Measurements from ENCODE around the gene SYS1.

SYS1 gene

GRCh38 chr20:45362804-45363610 is at the start of gene SYS1:
Gene SYS1, plus strand, starts transcription at chr20:45363156. Its CDS starts 376 bp downstream, at chr20:45363532.
- peak; percentile 99 for DNase-seq (ENCODE audit: low read depth)

GRCh38 chr20:45313943-45314342 is 49.0 kb upstream of the SYS1 start:
- H3K9me3 ChIP-seq (ENCODE audit: control insufficient read depth, low read length) = no peaks in the 10 kb centered on the region
- no peak overlapping the region for H3K9ac ChIP-seq (ENCODE audit: low read length)
- DNase-seq (ENCODE audit: low read depth) = no peak
- no peak overlapping the region for H3K4me3 ChIP-seq (ENCODE audit: low read length)
- no peaks in the 10 kb centered on the region for H3K4me1 ChIP-seq (ENCODE audit: control insufficient read depth, insufficient read depth, low read length)
- H3K36me3 ChIP-seq (ENCODE audit: control insufficient read depth, insufficient read depth, low read length, severe bottlenecking) = no peaks in the 10 kb centered on the region
- H3K27me3 ChIP-seq (replicated peaks; ENCODE audit: control insufficient read depth, insufficient read depth, low read length) = peaks cover 47% of the 10 kb centered on the region

More at GRCh38 chr20:45362804-45363610, at the start of gene SYS1:
- Histone ChIP-seq H3K9me3 (ENCODE audit: control insufficient read depth, low read length) (no peaks in the 10 kb centered on the region), H3K9ac (ENCODE audit: low read length) (peak within 1 kb of the TSS; percentile 99), H3K4me1 (ENCODE audit: control insufficient read depth, insufficient read depth, low read length) (peaks cover 39% of the 10 kb centered on the region), H3K27me3 (replicated peaks; ENCODE audit: control insufficient read depth, insufficient read depth, low read length) (no peaks in the 10 kb centered on the region), H3K4me3 (ENCODE audit: low read length) (peak within 1 kb of the TSS; percentile 94), H3K36me3 (ENCODE audit: control insufficient read depth, insufficient read depth, low read length, severe bottlenecking) (peaks cover 25% of the 10 kb centered on the region)

GRCh38 chr20:45315672-45316071 is 47.3 kb upstream of the SYS1 start:
- no peak for DNase-seq (ENCODE audit: low read depth)
- Histone ChIP-seq H3K27me3 (replicated peaks; ENCODE audit: control insufficient read depth, insufficient read depth, low read length) (peaks cover 45% of the 10 kb centered on the region), H3K4me1 (ENCODE audit: control insufficient read depth, insufficient read depth, low read length) (no peaks in the 10 kb centered on the region), H3K4me3 (ENCODE audit: low read length) (no peak overlapping the region), H3K9ac (ENCODE audit: low read length) (no peak overlapping the region), H3K36me3 (ENCODE audit: control insufficient read depth, insufficient read depth, low read length, severe bottlenecking) (no peaks in the 10 kb centered on the region), H3K9me3 (ENCODE audit: control insufficient read depth, low read length) (no peaks in the 10 kb centered on the region)

GRCh38 chr20:45316150-45317080 is 46.5 kb upstream of the SYS1 start:
- Histone ChIP-seq H3K27me3 (replicated peaks; ENCODE audit: control insufficient read depth, insufficient read depth, low read length) (peaks cover 38% of the 10 kb centered on the region), H3K4me3 (ENCODE audit: low read length) (no peak overlapping the region), H3K36me3 (ENCODE audit: control insufficient read depth, insufficient read depth, low read length, severe bottlenecking) (no peaks in the 10 kb centered on the region), H3K4me1 (ENCODE audit: control insufficient read depth, insufficient read depth, low read length) (no peaks in the 10 kb centered on the region), H3K9ac (ENCODE audit: low read length) (no peak overlapping the region), H3K9me3 (ENCODE audit: control insufficient read depth, low read length) (no peaks in the 10 kb centered on the region)
- DNase-seq (ENCODE audit: low read depth) = no peak

- Histone ChIP-seq H3K4me3 (ENCODE audit: low read length) (no peak overlapping the region), H3K9me3 (ENCODE audit: control insufficient read depth, low read length) (no peaks in the 10 kb centered on the region), H3K27me3 (replicated peaks; ENCODE audit: control insufficient read depth, insufficient read depth, low read length) (peaks cover 32% of the 10 kb centered on the region), H3K4me1 (ENCODE audit: control insufficient read depth, insufficient read depth, low read length) (no peaks in the 10 kb centered on the region), H3K9ac (ENCODE audit: low read length) (no peak overlapping the region), H3K36me3 (ENCODE audit: control insufficient read depth, insufficient read depth, low read length, severe bottlenecking) (no peaks in the 10 kb centered on the region)
- no peak for DNase-seq (ENCODE audit: low read depth)
Observed at GRCh38 chr20:45317826-45318225, 45.1 kb upstream of the SYS1 start.

GRCh38 chr20:45318386-45318939 is 44.5 kb upstream of the SYS1 start:
- Histone ChIP-seq H3K27me3 (replicated peaks; ENCODE audit: control insufficient read depth, insufficient read depth, low read length) (peaks cover 27% of the 10 kb centered on the region), H3K4me3 (ENCODE audit: low read length) (no peak overlapping the region), H3K4me1 (ENCODE audit: control insufficient read depth, insufficient read depth, low read length) (no peaks in the 10 kb centered on the region), H3K9me3 (ENCODE audit: control insufficient read depth, low read length) (no peaks in the 10 kb centered on the region), H3K9ac (ENCODE audit: low read length) (no peak overlapping the region), H3K36me3 (ENCODE audit: control insufficient read depth, insufficient read depth, low read length, severe bottlenecking) (no peaks in the 10 kb centered on the region)
- no peak for DNase-seq (ENCODE audit: low read depth)

- H3K9me3 ChIP-seq (ENCODE audit: control insufficient read depth, low read length) = no peaks in the 10 kb centered on the region
- H3K36me3 ChIP-seq (ENCODE audit: control insufficient read depth, insufficient read depth, low read length, severe bottlenecking) = no peaks in the 10 kb centered on the region
- H3K4me1 ChIP-seq (ENCODE audit: control insufficient read depth, insufficient read depth, low read length) = no peaks in the 10 kb centered on the region
- no peak overlapping the region for H3K9ac ChIP-seq (ENCODE audit: low read length)
- H3K4me3 ChIP-seq (ENCODE audit: low read length) = no peak overlapping the region
- peaks cover 22% of the 10 kb centered on the region for H3K27me3 ChIP-seq (replicated peaks; ENCODE audit: control insufficient read depth, insufficient read depth, low read length)
- no peak for DNase-seq (ENCODE audit: low read depth)
Observed at GRCh38 chr20:45318948-45319347, 44.0 kb upstream of the SYS1 start.

GRCh38 chr20:45320948-45321595 is 41.9 kb upstream of the SYS1 start:
- DNase-seq (ENCODE audit: low read depth) = no peak
- Histone ChIP-seq H3K4me1 (ENCODE audit: control insufficient read depth, insufficient read depth, low read length) (no peaks in the 10 kb centered on the region), H3K27me3 (replicated peaks; ENCODE audit: control insufficient read depth, insufficient read depth, low read length) (peaks cover 16% of the 10 kb centered on the region), H3K9me3 (ENCODE audit: control insufficient read depth, low read length) (no peaks in the 10 kb centered on the region), H3K36me3 (ENCODE audit: control insufficient read depth, insufficient read depth, low read length, severe bottlenecking) (peaks cover 17% of the 10 kb centered on the region), H3K4me3 (ENCODE audit: low read length) (no peak overlapping the region), H3K9ac (ENCODE audit: low read length) (no peak overlapping the region)

GRCh38 chr20:45322952-45323383 is 40.0 kb upstream of the SYS1 start:
- H3K4me1 ChIP-seq (ENCODE audit: control insufficient read depth, insufficient read depth, low read length) = no peaks in the 10 kb centered on the region
- H3K9ac ChIP-seq (ENCODE audit: low read length) = no peak overlapping the region
- DNase-seq (ENCODE audit: low read depth) = no peak
- H3K36me3 ChIP-seq (ENCODE audit: control insufficient read depth, insufficient read depth, low read length, severe bottlenecking) = peaks cover 34% of the 10 kb centered on the region
- no peaks in the 10 kb centered on the region for H3K27me3 ChIP-seq (replicated peaks; ENCODE audit: control insufficient read depth, insufficient read depth, low read length)
- H3K9me3 ChIP-seq (ENCODE audit: control insufficient read depth, low read length) = no peaks in the 10 kb centered on the region
- H3K4me3 ChIP-seq (ENCODE audit: low read length) = no peak overlapping the region

- no peaks in the 10 kb centered on the region for H3K27me3 ChIP-seq (replicated peaks; ENCODE audit: control insufficient read depth, insufficient read depth, low read length)
- no peak overlapping the region for H3K4me3 ChIP-seq (ENCODE audit: low read length)
- peaks cover 42% of the 10 kb centered on the region for H3K36me3 ChIP-seq (ENCODE audit: control insufficient read depth, insufficient read depth, low read length, severe bottlenecking)
- H3K9me3 ChIP-seq (ENCODE audit: control insufficient read depth, low read length) = no peaks in the 10 kb centered on the region
- H3K4me1 ChIP-seq (ENCODE audit: control insufficient read depth, insufficient read depth, low read length) = no peaks in the 10 kb centered on the region
- no peak overlapping the region for H3K9ac ChIP-seq (ENCODE audit: low read length)
- DNase-seq (ENCODE audit: low read depth) = no peak
Observed at GRCh38 chr20:45323731-45324130, 39.2 kb upstream of the SYS1 start.
